Lower leg skin (tissue), 3 donors: ENCODE data around the gene MFSD11.

Experiments used
- CTCF ChIP-seq, 3 donors: fragments of 450-650 bp; IDR thresholded peaks; one replicate each; pipeline ENCODE4 v1.5.1; 2016; ENCODE audit warnings: antibody characterized with exemption in 3 of 3, mild to moderate bottlenecking in 3 of 3, moderate library complexity in 2 of 3
- POLR2A ChIP-seq, 2 donors: fragments of 450-650 bp; IDR thresholded peaks; one replicate each; pipeline ENCODE4 v1.6.1; 2016 to 2017; ENCODE audit warnings: antibody characterized with exemption in 2 of 2, mild to moderate bottlenecking in 1 of 2, moderate library complexity in 1 of 2

GRCh38 chr17:76726776-76727718, 10.9 kb upstream of the MFSD11 start, which contains the start of gene METTL23:
- peak in 1 of 2 donors; percentile 78 for TF ChIP-seq POLR2A (IDR thresholded peaks at IDR 0.05)
- peak in 1 of 3 donors; percentile 45 for TF ChIP-seq CTCF (IDR thresholded peaks at IDR 0.05)
